Measurements from ENCODE around the gene COMMD4.

DNA sequence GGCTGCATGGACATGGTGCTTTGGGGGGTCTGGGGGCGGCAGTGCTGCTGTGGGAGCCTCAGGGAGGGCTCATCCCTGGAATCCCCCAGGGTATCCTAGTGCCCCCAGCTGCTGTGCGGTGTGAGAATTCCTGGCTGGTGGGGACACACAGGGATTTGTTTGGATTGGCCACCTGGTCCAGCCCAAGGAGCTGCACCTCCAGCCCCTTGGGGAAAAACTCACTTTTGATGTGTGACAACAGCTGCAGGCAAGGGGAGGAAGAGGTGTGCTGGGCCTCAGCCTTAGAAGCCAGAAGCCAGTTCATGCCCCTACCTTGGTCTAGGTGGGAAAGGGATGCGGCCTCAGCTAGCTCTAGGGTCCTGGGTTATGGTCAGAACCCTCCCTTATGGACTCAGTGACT lies 8.4 kb upstream of the COMMD4 start:
- TF ChIP-seq CEBPB (IDR thresholded peaks at IDR 0.05; ENCODE audit: low read depth, low read length), result no peak
- no peak for TF ChIP-seq CTCF (conservative IDR thresholded peaks at IDR 0.05; ENCODE audit: low read depth, low read length)

Data from IMR-90 (cell line).